Caki2 (cell line): ENCODE results near the gene KIR2DL1. TPM values are rescaled to one million over a fixed set of nuclear protein-coding genes. Genes with fewer than 3 reads are reported as not detected.
"Not testable (repeated sequence)": the region's sequence is repeated elsewhere in the genome, so short reads cannot be mapped to it uniquely, and the experiment has no call there.

ENCODE experiments used
- DNase-seq: peaks from one replicate; pipeline ENCODE4 v3.0.0-alpha.2; 2015; ENCODE audit warnings: low read depth
- in situ Hi-C: cut with HindIII; loops from 2 replicates; pipeline ENCODE4 v1.10.0; 2016; ENCODE audit warnings: low sequenced_read_pairs, low pct_unique_long_range_greater_than_20kb, mixed read lengths
- total RNA-seq: library from RNA; depleted of rRNA; stranded (reverse); fragments of >200 nt; shearing (Covaris generic); gene quantifications from 2 replicates; pipeline ENCODE4 v1.2.3, GENCODE V29; 2014; ENCODE audit warnings: low replicate concordance; rRNA removed

Gene KIR2DL1
- total RNA-seq, 1 experiment from 2014 or later: not detected

DNA sequence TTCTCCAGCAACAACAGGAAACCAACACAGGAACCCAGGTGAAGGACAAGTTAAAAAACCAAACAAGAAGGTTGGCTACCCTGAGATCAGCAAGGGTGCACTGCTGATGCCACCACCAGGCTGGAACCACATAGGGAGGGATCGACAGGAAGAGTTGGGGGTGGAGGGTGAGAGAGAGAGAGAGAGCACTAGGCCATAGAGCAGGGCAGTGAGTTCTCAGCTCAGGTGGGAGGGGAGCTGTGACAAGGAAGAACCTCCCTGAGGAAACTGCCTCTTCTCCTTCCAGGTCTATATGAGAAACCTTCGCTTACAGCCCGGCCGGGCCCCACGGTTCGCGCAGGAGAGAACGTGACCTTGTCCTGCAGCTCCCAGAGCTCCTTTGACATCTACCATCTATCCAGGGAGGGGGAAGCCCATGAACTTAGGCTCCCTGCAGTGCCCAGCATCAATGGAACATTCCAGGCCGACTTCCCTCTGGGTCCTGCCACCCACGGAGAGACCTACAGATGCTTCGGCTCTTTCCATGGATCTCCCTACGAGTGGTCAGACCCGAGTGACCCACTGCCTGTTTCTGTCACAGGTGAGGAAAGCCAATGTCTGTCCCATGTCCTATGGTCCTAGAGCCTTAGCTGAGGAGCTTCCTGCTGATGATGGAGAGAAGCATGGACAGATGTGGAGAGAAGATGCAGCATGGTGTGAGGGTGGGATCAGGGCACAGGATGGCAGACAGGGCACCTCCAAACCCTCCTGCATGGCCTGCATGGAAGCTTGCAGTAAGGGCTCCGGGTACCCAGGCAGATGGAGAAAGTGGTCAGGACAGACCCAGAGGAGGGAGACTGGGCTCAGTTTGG is 36.3 kb downstream of the KIR2DL1 start:
- no peak for DNase-seq
- in situ Hi-C loops: no loop called here

DNA sequence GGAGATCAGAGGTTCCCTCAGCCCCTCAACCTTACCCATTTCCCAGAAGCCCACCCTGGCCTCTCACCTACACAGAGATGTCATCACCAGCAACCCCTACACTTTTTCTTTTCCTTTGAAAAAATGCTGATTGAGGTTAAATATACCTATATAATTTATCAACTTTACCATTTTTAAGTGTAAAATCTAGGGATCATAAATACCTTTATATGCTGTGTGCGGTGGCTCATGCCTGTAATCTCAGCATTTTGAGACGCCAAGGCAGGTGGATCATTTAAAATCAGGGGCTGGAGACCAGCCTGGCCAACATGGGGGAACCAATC is 36.9 kb downstream of the KIR2DL1 start:
- DNase-seq: no peak
- in situ Hi-C loops: no loop called here

DNA sequence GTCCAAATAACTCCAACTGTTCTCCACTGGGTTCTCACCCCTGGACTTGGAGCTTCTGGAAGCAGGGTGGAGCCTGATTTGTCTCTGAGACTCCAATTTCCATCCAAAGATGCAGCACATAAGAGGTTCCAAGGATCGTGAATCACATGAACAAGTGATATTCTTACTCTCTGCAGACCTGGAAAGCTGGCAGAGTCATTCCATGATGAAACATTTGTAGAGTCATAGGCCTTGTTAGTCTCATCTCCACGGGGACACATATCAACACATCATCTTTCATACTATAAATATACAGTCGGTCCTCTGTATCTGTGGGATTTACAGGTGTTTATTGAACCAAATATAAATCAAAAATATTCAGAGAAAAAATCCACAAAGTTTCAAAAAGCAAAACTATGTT is 45.0 kb downstream of the KIR2DL1 start:
- in situ Hi-C loops, DNase-seq: not testable (repeated sequence)

DNA sequence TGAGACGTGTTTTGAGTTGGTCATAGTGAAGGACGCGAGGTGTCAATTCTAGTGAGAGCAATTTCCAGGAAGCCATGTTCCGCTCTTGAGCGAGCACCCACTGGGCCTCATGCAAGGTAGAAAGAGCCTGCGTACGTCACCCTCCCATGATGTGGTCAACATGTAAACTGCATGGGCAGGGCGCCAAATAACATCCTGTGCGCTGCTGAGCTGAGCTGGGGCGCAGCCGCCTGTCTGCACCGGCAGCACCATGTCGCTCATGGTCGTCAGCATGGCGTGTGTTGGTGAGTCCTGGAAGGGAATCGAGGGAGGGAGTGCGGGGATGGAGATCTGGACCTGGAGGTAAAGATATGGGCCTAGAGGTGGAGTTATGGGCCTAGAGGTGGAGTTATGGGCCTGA is 46.7 kb downstream of the KIR2DL1 start, which contains the start of gene KIR3DL1:
Gene KIR3DL1 (plus strand): TSS at position 218 of the 400 bp plus-strand sequence.
- in situ Hi-C loops, DNase-seq: not testable (repeated sequence)

DNA sequence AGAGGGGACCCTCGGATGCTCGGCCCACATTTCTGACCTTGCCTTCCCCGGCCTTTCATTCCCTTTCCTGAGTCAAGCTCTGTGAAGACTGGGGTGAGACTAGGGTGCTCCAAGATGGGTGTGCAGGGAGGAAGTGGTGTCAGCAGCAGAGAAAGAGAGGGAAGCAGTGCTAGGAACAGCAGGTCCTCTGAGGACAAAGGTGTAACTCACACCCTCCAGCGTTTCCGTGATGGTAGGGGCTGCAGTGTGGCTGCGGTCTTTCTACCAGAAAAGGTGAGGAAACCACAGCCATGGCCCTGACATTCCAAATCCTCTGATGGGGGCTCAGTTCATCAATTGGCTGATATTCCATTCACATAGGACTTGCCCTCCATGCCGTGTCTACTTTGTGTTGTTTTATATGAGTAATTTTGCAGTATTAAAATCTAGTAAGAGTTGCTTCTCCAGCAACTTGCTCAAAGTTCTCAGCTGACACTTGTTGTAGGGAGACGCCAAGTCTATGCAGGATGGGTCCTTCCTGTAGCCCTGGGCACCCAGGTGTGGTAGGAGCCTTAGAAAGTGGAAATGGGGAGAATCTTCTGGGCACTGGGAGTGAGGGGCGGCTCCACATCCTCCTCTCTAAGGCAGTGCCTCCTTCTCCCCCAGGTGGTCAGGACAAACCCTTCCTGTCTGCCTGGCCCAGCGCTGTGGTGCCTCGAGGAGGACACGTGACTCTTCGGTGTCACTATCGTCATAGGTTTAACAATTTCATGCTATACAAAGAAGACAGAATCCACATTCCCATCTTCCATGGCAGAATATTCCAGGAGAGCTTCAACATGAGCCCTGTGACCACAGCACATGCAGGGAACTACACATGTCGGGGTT is 48.3 kb downstream of the KIR2DL1 start:
- DNase-seq: no peak
- in situ Hi-C loops: no loop called here

DNA sequence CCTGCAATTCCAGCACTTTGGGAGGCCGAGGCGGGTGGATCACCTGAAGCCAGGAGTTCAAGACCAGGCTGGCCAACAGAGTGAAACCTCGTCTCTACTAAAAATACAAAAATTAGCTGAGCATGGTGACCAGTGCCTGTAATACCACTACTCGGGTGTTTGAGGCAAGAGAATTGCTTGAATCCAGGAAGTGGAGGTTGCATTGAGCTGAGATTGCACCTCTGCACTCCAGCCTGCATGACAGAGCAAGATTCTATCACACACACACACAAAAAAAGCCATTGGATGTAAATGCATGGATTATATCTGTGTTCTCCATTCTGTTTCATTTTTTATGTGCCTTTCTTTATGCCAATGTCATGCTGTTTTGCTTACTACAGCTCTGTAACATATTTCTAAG is 54.8 kb downstream of the KIR2DL1 start:
- DNase-seq, in situ Hi-C loops: not testable (repeated sequence)

DNA sequence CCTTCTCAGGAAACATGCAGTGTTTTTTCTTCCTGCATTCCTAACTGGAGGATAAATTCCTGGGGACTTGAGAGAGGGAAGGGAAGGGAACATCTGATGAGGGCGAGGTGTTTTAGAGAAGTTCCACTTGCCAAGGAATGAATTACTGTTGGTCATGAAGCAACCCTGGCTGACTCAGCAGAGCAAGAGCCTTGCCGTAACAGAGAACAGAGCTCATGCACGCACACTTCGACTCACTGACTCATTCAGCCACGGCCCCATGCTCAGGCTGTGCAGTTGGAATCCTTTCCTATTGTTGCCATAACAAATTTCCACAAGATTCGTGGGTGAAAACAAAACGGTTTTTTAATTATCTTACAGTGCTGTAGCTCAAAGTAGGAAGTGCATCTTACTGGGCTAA is 55.7 kb downstream of the KIR2DL1 start:
- peak; percentile 73 for DNase-seq
- in situ Hi-C loops: not testable (repeated sequence)

DNA sequence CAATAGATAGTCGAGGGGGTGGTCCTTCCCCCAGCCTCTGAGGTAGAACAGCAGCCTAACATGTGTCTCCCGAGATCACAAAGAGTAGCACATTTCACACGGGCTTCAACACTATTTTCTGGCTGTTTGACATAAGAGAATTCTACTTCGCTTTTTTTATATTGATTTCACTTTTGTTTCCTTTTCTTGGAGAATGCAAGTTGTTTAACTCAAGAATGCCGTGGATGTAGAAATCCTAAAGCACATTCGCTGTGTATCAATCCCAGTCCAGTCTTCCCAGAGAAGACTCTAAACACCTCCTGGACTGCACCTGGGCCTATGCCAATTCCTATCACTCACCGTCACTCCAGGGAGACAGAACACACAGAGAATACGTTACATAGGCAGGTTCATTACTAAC is 58.5 kb downstream of the KIR2DL1 start:
- DNase-seq, in situ Hi-C loops: not testable (repeated sequence)

DNA sequence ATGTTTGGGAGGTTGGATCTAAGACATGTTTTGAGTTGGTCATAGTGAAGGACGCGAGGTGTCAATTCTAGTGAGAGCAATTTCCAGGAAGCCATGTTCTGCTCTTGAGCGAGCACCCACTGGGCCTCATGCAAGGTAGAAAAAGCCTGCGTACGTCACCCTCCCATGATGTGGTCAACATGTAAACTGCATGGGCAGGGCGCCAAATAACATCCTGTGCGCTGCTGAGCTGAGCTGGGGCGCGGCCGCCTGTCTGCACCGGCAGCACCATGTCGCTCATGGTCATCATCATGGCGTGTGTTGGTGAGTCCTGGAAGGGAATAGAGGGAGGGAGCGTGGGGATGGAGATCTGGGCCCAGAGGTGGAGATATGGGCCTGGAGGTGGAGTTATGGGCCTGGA is 62.9 kb downstream of the KIR2DL1 start, which contains the start of gene KIR2DS4:
Gene KIR2DS4 (plus strand): TSS at position 181 of the 400 bp plus-strand sequence.
- DNase-seq, in situ Hi-C loops: not testable (repeated sequence)

Other genes starting within 250 kb of the KIR2DL1 start
- not detected in 2 replicates for gene LILRA2, start 196.0 kb upstream of the KIR2DL1 start, total RNA-seq
- gene LILRA1, start 176.2 kb upstream of the KIR2DL1 start, total RNA-seq: not detected in 2 replicates
- gene LILRB1, start 139.3 kb upstream of the KIR2DL1 start, total RNA-seq: not detected in 2 replicates
- not detected in 2 replicates for gene LILRB4, start 106.8 kb upstream of the KIR2DL1 start, total RNA-seq
- gene KIR3DL3, start 45.4 kb upstream of the KIR2DL1 start, total RNA-seq: not detected in 2 replicates
- not detected in 2 replicates for gene KIR2DL3, start 31.3 kb upstream of the KIR2DL1 start, total RNA-seq
- gene KIR2DL4, start 33.8 kb downstream of the KIR2DL1 start, total RNA-seq: not detected in 2 replicates
- gene KIR3DL1, start 46.7 kb downstream of the KIR2DL1 start, total RNA-seq: not detected in 2 replicates
- gene KIR2DS4, start 62.9 kb downstream of the KIR2DL1 start, total RNA-seq: not detected in 2 replicates
- not detected in 2 replicates for gene KIR3DL2, start 80.7 kb downstream of the KIR2DL1 start, total RNA-seq
- gene FCAR, start 104.4 kb downstream of the KIR2DL1 start, total RNA-seq: not detected in 2 replicates
- not detected in 2 replicates for gene NCR1, start 136.4 kb downstream of the KIR2DL1 start, total RNA-seq
- gene NLRP7, start 177.7 kb downstream of the KIR2DL1 start, total RNA-seq: not detected in 2 replicates
- 0.20 and 0.47 TPM in 2 replicates for gene NLRP2, start 196.6 kb downstream of the KIR2DL1 start, total RNA-seq